NOMO-1 (cell line): ENCODE data around the gene MFGE8.

ENCODE experiments used
- DNase-seq, 2 experiments: peaks; one replicate each; lab custom pipeline; 2025; ENCODE audit not compliant: unreplicated experiment in 2 of 2; lab: John Stamatoyannopoulos, UW

The MFGE8 gene

DNA sequence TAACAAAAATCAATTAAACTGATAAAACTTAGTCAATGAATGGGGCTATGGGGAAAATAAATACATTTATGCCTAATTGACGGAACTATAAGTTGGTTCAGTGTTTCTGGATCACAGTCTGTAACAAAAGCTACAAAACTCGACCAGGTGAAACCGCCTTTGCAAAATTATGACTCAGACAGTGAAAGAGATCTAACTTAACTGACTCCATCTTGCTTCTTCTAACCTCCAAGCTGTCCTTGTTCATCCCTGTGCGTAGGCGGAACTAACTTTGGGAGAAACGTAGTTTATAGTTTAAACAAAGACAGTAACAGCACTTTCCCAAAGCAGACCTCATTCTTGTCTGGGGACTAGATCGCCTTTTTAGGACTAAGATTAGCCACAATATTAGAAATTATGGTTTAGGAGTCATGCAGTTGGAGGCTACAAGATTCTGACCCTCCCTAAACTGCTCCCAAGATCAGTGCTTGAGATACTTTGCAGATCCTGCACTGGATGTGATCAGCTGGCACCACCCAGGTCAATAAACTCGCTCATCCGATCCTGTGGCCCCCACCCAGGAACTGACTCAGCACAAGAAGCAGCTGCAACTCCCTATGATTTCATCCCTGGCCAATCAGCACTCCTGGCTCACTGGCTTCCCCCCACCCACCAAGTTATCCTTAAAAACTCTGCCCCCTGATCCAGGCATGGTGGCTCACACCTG lies 7.2 kb upstream of the MFGE8 start:
- DNase-seq: no peak

DNA sequence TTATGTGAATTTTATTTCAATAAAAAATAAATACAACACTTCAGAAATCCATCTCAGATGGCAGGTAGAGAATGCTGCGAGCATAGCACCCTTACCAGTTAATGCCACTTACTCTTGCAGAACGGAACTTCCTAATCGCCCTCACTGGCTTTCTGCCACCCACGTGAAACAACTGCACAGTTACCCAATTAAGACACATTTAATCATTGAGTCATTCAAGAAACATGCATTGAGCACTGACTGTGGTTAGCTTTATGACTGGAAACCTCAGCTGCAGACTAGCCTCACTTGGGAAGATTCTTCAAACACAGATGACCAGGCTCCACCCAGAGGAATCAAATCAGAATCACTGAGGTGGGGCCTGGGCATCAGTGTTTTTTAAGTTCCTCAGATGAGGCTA lies 5.6 kb upstream of the MFGE8 start:
- DNase-seq: peak; percentile 60 to 91

DNA sequence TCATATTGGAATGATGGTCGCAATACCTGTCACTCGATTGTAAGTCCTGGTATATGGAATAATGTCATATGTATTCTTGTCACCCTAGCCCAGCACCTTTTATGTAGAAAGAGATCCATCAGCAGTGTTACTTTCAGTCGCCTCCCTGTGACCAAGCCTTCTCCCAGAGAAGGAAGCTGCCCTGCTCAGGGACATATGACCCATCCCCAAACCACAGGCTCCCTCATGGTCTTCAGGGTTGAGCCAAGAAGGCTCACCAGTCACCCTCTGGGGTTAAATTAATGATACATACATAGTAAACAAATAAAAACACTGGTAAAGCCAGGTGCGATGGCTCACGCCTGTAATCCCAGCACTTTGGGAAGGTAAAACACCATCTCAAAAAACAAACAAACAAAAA lies 4.6 kb upstream of the MFGE8 start:
- no peak for DNase-seq

DNA sequence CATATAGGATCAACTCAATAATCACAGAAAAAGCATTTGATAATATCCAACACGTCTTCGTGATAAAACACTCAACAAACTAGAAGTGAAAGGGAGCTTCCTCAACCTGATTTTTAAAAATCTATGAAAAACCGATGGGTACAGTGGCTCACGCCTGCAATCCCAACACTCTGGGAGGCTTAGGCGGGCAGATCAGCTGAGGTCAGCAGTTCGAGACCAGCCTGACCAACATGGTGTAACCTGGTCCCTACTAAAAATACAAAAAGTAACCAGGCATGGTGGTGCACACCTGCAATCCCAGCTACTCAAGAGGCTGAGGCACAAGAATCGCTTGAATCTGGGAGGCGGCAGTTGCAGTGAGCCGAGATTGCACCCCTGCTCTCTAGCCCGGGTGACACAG lies 2.2 kb upstream of the MFGE8 start:
- no peak for DNase-seq

DNA sequence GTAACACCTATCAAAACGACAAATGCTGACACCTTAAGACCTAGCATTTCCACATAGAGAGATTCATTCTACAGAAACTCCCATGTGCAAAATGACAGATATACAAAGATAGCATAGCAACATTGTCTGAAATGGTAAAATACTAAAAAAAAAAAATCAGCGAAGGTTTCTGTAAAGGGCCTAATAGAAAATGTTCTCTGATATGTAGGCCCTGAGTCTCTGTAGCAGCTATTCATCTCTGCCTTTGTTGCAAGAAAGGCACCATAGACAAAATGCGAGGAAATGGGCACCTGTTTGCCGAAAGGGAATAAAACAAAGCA lies 631 bp upstream of the MFGE8 start:
- no peak for DNase-seq

DNA sequence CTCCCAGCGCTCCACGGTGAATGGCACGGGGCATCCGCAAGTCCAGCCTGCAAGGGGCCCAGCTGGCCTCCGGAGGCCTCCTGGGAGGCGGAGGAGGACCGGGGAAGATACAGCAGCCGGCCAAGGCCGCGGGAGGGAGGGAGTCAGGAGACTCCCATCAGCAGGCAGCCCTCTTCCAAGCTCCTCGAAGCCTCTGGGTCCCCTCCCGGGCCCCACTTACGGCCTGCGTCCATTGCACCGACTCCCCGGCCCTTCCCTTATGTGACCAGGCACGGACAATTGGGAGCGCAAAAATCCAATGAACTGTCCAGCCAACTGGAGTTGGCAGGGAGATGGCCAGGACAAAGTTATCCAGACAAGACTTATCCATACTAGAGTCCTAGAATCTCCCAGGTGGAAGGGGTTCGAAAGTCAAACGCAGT lies 668 bp downstream of the MFGE8 start:
- DNase-seq: no peak

DNA sequence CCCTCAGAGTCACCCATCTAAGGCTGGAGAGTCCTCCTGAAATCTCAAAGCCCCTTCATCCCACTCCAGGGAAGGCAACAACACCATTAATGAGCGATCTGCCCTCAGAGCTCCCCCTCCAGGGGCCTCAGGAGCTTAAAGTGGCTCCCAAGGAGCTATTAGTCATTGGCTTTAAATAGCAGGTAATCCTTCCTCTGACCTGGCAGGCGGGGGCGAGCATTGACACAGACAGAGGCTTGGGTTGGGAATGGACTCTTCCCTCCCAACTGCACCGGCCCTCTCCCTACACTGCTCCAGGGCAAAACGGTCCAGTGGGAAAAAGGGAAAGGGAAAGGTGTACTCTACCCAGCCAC lies 1.4 kb downstream of the MFGE8 start:
- DNase-seq: no peak

DNA sequence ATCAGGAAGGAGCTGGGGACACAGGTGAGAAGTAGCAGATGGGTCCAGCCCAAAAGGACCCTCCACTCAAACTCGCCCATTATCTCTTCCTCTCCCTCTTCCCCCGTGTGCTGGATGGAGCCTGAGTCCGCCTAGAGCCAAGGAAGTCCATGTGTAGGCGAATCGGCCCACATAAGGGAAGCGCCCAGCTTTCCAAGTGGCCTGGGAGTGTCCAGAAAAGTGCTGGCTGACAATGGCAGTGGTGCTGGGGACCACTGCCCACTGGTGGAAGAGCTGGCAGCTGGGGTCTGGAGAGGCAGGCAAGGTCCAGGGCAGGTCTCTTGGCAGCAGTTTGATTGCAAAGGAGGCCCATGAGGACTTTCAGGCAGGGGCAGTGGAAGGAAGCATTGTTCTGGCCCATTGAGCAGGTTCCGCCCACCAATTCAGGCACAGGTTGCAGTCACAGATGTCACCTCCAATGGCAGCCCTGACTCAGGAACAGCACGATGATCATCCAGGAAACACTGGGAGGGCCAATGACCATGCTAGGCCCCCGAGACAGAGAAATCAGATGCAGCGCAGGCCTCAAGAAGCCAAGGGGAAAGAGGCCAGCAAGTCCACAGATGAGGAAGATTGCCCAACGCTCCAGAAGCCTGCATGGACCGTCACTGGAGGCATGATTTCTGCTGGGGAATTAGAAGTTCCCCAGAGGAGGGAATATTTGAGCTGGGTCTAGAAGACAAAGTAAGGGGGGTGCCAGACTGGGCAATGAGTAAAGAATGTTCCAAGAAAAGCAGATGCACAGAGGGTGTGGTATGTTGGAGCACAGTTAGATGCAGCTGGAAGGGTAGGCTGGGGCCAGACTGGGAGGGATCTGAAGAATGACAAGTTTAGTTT lies 3.0 kb downstream of the MFGE8 start:
- no peak for DNase-seq

DNA sequence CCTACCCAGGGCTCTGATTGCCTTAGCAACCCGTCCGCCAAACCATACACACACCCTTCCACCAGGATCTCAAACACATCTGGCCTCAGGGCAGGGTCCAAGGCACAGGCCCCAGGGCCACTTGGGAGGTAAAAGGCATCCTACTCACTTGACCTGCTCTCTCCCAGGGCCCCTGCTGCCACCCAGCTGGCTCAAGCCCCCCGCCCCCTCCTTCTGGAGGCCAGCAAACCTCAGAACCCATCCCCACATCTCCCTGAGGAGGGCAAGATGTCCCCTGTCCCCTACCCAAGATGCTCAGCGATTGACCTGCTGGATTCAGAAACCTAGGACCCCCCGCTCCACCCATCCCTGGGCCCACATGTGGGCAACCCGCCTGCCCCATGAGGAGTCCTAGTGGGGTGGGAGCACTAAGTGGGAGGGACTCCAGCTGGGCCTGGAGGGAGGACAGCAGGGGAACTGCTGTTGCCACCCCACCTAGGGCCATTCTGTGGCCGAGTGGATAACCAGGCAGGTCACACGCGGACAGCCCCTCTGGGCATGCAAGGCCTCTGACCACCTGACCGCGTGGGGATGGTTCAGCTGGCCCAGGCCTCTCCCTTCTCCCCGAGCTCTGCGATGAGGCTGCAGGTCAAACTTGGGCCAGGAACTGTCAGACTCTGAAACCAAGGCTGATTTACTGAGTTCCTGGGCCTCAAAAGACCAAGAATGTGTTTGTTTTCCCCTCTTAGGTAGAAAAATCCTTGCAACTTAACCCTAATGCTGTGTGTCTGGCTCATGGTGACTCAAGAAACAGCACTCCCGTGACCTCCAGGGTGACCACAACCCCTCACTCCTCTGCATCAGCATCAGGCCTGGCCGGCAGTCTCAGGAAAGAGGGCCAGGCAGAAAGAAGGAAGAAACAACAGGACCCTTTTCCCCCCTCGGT lies 4.2 kb downstream of the MFGE8 start:
- DNase-seq: no peak

DNA sequence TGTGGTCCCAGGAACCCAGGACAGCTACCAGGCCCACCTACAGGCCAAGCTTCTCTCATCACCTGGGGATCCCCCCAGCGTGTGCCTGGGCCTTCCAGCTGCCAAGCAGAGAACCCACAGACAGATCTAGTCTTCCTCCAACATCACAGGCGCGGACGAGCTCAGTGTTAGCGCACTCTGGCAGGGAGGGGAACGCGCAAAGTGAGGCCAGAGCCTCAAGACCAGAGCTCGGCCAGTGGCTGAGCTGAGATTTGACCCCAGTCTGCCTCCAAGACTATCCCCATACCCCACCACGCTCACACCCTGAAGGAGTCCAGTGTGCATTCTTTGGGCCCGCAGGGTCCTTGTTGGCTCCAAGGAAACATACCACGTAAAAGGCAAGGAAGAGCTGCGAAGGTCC lies 5.1 kb downstream of the MFGE8 start:
- DNase-seq: no peak

DNA sequence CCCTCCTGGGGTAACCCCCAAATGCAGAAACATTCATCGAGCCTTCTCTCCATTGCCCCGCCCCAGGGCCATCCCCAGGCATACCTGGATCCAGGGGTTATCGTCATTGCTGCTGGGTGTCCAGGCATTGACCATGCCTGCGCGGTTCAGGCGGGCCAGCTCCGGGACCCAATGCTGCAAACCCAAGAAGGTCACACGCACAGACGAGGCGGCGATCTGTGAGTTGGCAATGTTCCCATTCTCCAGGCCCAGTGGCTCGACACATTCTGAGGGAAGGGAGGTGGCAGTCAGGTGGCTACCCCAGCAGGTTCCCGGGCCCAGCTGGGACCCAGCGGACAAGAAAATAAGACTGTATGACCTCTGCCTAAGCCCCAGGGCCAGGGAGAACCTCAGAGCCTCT lies 6.1 kb downstream of the MFGE8 start:
- DNase-seq: no peak

DNA sequence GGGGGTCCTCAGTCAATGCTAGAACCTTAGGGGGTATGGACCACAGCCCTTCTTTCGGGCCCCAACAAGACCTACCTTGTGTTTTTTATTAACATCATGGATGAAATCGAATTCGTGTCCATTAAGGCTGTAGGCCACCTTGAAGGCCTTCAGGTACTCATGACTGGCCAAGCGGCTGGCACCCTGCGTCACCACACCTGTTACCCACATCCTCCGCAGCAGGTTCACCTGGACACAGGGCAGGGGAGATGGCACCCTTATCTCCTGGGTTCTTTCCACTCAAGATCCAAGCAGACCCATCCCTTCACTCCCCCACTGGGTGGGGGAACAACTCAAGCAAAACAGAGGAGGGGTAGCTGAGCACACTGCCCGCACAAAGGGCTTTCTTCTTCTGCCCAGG lies 6.6 kb downstream of the MFGE8 start:
- DNase-seq: no peak

DNA sequence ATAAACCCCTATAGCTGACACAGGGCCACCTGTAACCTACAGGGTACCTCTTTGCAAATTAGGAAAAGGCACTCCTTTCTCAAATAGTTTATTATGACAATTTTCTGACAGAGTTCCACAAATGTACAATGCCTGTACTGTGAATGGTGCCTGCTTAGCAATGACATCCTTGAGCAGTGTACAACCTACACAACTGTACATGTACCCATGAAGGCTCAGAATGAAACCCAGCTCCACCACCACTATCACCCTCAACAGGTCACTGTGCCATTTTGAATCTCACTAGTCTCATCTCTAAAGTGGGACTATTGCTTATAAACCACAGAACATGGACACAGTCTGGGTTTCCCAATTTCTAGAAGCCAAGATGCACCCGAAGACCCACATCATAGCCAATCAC lies 7.0 kb downstream of the MFGE8 start:
- DNase-seq: no peak

DNA sequence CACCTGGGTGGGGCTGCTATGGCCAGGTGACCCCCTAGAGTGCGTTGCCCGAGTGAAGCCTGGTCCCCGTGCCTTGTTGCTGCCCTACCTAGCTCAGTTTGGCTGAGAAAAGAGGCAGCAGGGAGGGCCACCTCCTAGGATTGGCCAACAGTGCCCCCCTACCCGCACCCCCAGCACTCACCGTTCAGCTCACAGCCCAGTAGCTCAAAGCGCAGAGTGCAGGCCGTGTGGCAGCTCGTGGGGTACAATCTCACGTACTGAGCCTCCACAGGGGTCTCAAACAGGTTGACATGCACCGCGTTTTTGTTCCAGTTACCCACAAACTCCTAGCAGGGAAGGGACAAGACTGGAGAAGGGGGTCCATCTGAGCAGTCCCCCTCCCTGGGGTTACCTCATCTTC lies 7.6 kb downstream of the MFGE8 start:
- no peak for DNase-seq

DNA sequence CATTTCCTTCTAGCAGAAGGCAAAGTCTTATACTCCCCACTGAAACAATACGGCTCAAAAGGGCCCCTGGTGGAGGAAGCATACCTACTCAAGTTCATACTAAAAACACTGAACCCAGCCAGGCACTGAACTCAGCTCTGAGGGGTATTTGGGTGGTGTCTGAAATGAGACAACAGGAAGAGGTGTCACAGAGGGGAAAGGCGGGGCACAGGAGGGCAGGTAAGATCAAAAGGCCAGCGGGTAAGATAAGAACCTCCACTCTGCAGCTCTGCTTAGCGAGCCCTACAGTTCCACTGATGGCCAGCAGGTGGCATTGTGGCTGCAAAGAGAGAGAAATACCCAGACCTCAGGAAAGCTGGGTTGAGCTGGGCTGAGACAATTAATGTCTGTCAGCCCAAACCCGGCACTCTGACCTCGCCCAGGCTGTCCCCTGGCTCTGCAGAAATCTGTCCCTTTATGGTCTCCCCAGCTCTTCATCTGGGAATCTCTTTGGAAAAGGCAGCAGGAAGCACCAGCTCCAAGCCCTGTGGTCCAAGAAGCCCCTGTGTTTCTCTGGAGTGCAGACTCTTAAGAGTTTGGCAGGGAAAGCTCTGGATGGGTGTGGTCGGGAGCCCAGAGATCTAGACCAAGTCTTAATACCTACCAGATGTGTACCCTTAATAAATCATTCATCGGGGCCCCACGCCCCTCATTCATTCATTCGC lies 8.4 kb downstream of the MFGE8 start:
- DNase-seq: peak in 1 of 2 experiments; percentile 24

DNA sequence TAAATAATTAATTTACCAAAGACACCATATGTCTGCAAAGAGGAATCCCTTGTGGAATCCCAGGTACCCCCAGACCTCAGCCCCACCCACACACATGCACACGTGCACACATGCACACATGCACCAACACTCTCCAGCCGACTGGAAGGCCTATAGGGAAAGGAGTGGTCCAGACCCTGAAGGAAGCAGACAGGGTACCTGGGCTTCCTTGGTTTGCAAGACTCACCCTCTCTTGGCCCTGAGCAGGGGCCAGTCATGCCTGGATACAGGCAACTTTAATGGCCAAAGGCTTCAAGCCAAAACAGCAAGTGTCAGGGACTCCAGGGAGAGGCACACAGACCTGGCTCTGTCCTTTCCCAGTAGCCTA lies 8.9 kb downstream of the MFGE8 start:
- DNase-seq: no peak

DNA sequence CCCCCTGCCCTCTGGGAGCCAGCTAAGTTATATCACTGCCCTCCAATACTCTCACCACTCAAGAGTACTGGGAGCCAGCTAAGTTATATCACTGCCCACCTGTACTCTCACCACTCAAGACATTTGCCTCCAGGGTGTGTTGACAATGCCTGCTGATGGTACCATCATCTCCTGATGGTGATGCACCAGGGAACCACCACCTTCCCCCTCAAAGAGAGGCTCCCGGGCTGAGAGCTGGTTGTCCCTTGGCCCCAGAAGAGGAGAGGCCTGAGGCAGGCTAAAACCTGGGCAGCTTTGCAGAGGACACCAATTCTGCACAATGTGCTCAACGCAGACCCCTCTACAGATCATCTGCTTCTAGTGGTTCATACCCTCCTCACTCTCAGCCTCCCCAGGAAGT lies 10.3 kb downstream of the MFGE8 start:
- DNase-seq: no peak

DNA sequence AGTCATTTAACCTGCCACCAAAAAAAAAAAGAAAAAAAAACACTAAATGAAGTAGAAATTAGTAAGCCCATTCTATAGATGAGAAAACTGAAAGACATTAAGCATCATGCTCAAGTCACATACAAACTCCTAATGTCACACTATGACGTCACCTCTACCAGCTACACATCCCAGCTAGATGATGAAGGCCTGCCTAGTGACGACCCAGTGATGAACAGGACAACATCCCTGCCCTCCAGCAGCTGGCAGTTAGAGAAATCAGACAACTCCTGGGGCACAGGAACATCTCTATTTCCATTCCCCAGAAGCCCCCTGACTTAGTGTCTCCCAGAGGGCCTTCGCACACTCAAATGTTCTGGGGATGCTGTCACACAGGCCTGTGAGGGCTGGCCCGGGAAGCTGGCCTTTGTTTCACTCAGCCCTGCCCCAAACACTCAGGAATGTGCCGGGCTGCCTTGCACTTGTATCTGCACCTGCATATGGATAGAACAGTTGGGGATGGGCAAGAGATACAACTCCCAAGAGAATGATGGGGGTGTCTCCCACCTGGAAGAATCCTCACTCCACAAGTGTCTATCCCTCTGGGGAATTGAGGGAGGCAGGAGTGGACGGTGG lies 10.9 kb downstream of the MFGE8 start:
- DNase-seq: no peak

DNA sequence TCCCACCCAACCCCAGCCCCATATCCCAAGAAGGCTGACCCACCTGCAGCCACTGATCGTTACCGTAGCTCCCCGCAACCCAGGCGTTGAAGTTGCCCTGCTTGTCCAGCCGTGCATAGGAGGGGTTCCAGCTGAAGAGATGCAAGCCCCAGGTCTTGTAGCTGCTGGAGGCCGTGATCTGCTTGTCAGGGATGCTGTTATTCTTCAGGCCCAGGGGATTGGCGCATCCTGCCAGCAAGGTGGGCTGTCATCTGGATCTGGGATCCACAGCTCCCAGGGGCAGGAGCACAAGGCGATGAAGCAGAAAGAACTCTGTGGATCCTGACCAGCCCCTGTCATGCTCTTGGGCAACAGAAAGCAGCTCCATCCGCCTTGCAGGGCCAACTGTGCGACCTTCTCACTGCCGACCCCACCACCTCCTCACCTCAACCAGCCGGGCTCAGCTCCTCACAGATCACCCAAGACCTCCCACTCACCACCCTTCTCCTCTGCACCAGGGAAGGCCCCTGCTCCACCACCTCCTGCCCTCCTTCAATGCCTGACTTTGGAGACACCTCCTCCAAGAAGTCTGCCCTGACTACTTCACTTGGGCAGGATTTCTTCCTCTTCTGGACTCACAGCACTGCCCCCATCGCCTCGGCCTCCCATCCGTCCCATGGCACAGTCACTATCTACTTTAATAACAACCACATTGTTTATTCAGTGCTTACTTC lies 11.5 kb downstream of the MFGE8 start:
- DNase-seq: no peak

DNA sequence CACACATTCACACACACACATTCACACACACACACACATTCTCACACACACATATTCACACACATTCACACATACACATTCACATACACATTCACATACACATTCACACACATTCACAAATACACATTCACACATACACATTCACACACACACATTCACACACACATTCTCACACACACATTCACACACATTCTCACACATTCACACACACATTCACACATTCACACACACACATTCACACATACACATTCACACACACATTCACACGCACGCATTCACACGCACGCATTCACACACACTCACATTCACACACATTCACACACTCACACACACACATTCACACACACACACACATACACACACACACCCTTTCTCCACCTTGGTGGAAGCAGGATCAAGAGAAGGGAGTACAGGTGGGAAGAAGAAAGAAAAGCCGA lies 12.2 kb downstream of the MFGE8 start:
- DNase-seq: no peak
